D721Med (cell line): ENCODE data around the gene GALNT14.

Experiments
- DNase-seq: peaks from one replicate; pipeline ENCODE4 v3.0.0; 2011; ENCODE audit warnings: low spot score; ENCODE audit not compliant: insufficient read length
- FAIRE-seq: peaks from 2 replicates; lab custom pipeline; 2011; peaks lifted over from hg19 to GRCh38; lab: Jason Lieb, UNC
- TF ChIP-seq, protein P1 (sequence below): IDR thresholded peaks from 2 replicates; pipeline ENCODE4 v1.5.1; 2012; ENCODE audit warnings: mild to moderate bottlenecking, control low read depth; ENCODE audit not compliant: insufficient read depth; ENCODE audit errors: missing control alignments

Gene GALNT14

DNA sequence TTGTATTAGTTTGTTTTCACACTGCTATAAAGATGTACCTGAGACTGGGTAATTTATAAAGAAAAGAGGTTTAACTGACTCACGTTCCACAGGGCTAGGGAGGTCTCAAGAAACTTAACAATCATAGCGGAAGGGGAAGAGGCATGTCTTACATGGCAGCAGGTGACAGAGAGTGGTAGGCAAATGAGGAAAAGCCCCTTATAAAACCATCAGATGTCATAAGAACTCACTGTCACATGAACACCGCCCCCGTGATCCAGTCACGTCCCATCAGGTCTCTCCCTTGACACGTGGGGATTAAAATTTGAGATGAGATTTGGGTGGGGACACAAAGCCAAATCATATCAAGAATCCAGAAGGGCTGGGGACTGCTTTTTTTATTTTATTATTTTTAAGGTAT, 120.0 kb downstream of the GALNT14 start:
- FAIRE-seq (no peak), DNase-seq (no peak)
- TF ChIP-seq, protein P1, sequence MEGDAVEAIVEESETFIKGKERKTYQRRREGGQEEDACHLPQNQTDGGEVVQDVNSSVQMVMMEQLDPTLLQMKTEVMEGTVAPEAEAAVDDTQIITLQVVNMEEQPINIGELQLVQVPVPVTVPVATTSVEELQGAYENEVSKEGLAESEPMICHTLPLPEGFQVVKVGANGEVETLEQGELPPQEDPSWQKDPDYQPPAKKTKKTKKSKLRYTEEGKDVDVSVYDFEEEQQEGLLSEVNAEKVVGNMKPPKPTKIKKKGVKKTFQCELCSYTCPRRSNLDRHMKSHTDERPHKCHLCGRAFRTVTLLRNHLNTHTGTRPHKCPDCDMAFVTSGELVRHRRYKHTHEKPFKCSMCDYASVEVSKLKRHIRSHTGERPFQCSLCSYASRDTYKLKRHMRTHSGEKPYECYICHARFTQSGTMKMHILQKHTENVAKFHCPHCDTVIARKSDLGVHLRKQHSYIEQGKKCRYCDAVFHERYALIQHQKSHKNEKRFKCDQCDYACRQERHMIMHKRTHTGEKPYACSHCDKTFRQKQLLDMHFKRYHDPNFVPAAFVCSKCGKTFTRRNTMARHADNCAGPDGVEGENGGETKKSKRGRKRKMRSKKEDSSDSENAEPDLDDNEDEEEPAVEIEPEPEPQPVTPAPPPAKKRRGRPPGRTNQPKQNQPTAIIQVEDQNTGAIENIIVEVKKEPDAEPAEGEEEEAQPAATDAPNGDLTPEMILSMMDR, result no peak

DNA sequence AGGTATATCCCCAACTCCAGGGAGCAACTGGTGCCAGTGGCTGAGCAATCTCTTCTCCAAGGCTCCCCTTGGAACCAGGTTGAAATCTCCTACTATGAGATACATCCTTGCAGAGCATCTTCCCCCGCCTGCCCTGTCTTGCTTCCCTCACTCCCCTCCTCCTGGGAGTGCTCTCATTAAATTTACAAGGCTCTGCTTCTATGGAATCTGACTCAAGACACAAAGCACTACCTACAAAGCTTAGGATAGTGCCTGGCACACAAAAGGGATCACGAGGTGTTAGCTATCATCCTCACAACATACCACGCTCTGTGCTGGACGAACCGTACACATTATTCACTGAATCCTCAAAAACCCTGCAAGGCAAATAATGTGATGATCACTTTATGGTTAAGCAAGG, 121.6 kb downstream of the GALNT14 start:
- TF ChIP-seq, protein P1, result no peak
- FAIRE-seq, result no peak
- DNase-seq, result no peak

DNA sequence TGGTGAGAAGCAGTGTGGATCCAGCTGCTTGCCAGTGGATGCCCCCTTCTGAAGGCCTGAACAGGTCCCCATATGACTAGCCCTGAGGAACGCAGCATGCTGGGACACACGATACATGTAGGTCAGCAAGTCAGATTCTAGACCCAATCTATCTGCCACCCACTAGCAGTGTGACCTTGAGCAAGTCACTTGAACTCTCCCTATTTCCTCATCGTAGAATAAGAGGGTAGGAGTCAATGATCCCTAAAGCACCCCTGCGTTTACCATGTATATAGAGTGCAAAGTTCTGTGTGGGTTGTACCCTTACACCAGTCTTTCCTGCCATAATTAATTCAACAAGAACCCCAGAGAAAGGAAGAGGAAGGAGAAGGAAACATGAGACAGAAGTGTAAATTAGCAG, 123.7 kb downstream of the GALNT14 start:
- no peak for DNase-seq
- TF ChIP-seq, protein P1, result no peak
- FAIRE-seq, result no peak

DNA sequence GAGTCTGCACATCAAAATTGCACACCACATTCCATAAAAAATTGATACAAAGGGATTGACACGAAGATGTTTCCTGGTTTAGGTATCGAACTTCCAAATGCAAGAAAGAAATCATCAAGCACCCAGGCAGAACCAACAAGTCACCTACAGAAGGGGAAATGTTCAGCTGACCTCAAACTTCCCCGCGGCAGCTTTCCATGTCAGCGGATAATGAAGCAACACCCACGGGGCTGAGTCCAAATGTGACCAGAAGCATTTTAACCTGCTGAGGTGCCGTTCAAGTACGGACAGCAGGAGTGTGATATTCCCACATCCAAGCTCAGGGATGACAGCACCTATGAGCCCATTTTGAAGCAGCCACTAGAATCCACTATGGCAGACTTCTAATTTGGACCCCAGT, 124.9 kb downstream of the GALNT14 start:
- FAIRE-seq, result no peak
- DNase-seq, result no peak
- TF ChIP-seq, protein P1, result no peak

DNA sequence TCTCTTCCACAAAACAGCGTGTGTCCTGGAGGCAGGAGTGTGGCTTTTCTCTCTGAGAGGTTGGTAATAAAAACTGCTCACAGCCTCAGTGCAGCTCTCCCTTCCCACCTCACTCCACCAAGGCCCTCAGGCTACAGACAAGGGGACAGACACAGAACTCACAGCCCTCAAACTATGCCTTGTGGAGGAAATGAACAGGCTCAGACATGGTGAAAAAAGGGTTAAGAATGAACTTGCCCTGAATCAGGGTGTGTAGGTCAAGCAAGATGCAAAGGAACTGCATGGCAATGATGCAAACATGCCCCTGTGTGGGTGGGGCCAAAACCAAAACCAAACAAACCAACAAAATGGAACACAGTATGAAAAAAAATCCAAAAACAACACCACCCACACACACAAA, 125.8 kb downstream of the GALNT14 start:
- DNase-seq, result no peak
- TF ChIP-seq, protein P1, result no peak
- no peak for FAIRE-seq

DNA sequence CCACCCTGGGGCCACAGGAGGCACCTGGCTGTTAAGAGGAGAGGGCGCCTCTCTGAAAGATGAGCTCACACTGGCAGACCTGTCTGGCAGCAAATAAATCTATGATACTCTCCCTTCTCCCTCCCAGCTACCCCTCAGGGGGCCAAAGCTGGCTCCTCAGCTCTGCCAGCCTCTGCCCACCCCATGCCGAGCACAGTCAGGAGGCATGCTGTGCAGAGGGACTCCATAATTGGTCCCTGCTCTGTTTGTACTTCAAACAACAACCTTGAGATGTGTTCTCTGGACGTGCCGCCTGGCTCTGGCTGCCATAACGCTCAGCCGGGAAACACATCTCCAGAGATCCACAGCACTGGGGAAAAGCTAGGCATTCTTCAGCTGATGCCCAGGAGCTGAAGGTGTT, 126.7 kb downstream of the GALNT14 start:
- FAIRE-seq, result no peak
- DNase-seq, result no peak
- TF ChIP-seq, protein P1, result no peak

DNA sequence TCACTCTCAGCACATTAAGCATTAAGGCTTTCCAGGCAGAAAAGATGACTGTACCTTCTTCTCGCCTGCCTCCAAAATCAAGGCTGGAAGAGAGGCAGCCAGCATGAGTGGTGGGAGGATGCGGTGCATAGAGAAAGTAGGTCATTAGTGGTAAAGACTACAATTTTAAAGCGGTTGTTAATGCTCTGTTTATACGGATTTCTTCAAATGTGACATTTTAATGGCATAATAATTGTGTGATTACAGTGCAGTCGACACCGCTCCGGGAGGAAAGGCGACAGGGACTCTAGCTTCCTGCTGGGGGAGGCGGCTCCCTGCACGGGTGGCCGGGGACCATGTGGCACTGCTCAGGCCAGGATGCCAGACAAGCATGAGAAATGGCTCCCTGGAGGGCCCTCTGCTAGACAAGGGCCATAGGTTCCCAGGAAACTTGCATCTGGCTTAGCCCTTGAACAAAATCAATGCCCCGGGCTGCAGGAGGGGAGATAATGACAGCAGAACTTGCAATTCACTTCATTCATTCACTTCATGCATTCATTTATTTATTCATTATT, 129.6 kb downstream of the GALNT14 start:
- DNase-seq (no peak), FAIRE-seq (no peak)
- TF ChIP-seq, protein P1, result no peak
